ENCODE results near the gene HBEGF.

HBEGF gene

DNA sequence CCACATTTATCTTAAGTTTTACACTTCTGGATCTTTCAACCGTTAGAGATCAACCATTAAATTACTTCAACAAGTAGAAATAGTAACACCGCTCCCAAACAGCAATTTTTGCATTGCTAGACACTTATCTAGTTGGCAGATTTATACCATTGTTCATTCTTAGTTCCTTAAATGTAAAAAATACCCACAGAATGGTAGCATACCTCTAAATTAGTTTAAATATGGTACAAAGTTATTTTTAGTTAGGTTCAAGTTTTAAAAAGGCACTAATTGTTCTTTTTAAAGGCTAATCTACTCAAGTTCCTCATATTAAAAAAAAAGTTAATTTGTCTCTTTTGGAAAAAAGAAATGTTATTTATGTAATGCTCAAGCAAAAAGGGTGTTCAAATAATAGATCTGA is 51.6 kb downstream of the HBEGF start:
- Histone ChIP-seq H3K9ac (ENCODE audit: low read depth, low read length) (no peak overlapping the region), H3K9me3 (ENCODE audit: control insufficient read depth, insufficient read depth, low read length) (no peaks in the 10 kb centered on the region), H3K4me1 (ENCODE audit: insufficient read depth, low read length) (peaks cover 31% of the 10 kb centered on the region)

DNA sequence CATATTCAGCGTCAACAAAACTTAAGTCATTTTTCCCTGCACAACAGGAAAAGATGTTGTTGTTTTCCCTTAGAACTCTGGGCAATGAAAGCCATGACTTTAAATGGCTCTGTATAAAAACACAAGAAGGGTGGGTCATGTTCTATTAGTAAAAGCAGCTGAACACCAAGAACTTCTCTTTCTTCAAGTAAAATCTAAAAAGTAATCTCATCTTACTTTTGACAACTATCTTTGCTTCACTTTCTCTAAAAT is 52.6 kb downstream of the HBEGF start:
- H3K9me3 ChIP-seq (ENCODE audit: control insufficient read depth, insufficient read depth, low read length), result no peaks in the 10 kb centered on the region
- H3K36me3 ChIP-seq (ENCODE audit: insufficient read depth, low read length), result no peaks in the 10 kb centered on the region
- H3K4me1 ChIP-seq (ENCODE audit: insufficient read depth, low read length), result peaks cover 31% of the 10 kb centered on the region
- H3K9ac ChIP-seq (ENCODE audit: low read depth, low read length), result no peak overlapping the region

More for the DNA sequence above, 51.6 kb downstream of the HBEGF start:
- H3K36me3 ChIP-seq (ENCODE audit: insufficient read depth, low read length), result no peaks in the 10 kb centered on the region

DNA sequence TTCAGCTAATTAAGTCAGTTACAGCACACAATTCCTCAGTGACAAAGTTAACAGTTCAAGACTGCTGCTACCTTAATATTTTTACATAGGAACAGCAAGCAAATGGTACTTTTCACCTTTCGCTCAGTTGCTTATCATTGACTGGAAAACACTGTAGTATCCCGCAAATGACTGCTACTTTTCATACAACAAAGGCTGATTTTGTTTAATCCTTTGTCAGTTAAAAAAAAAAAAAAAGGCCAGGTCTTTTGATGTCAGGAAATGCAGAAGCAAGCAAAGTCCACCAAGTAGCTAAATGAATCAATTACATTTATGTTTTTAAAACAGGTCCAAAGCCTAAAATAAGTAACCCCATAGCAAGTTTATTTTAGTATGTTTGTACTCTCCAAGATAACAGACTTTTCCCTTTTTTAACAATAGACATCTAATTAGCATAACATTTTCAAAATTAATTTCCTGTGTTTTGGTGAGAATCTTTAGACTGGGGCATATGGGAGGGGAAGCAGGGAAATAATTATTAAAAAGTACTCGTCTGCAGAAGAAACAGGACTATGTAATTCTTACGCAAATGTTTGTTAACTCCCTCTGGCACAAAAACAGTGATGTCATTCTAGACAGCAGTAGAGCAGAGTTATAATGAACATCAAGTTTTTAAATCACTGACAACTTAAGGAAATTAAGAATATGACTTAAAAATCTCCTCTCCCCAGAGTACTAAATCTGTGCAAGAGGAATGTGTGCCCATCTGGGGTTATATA is 53.1 kb downstream of the HBEGF start:
- no peak overlapping the region for H3K9ac ChIP-seq (ENCODE audit: low read depth, low read length)
- H3K9me3 ChIP-seq (ENCODE audit: control insufficient read depth, insufficient read depth, low read length), result no peaks in the 10 kb centered on the region
- no peaks in the 10 kb centered on the region for H3K36me3 ChIP-seq (ENCODE audit: insufficient read depth, low read length)
- H3K4me1 ChIP-seq (ENCODE audit: insufficient read depth, low read length), result peaks cover 31% of the 10 kb centered on the region

DNA sequence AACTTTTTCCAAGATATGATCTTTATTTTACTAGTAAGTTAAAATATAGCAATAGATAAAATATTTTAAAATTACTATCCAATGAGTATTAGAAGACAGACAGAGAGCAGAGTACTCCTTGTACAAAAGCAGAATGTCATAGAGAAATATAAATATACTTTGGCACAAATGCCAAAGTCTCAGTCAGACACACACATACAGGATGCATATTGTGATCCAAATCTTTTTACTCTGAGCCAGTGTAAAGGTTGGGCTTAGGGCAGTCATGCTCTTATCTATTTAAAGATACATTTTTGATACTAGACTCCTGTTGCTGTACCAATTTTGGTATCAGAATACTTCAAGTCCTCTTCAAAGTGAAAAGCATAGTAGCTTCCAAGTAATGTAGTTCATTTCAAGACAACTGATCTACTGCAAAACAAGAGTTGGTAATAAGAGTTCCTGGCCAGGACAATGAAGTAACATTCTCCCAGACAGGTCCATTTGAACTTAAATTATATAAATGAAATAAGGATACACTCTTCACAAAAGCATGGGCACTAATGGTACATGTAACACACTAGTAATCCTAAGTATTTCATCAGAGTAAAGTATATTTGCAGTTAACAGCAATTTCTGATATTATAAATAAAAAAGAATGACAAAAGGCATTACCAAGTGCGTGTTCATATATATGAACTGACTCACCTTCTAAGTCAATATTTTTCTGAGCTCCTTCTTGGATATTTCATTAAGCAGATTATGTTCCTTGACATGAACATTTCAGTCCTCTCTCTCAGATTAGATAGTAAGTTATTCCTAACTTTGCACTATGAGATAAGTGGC is 54.0 kb downstream of the HBEGF start:
- H3K9ac ChIP-seq (ENCODE audit: low read depth, low read length), result no peak overlapping the region
- H3K36me3 ChIP-seq (ENCODE audit: insufficient read depth, low read length), result no peaks in the 10 kb centered on the region
- H3K4me1 ChIP-seq (ENCODE audit: insufficient read depth, low read length), result peaks cover 31% of the 10 kb centered on the region
- no peaks in the 10 kb centered on the region for H3K9me3 ChIP-seq (ENCODE audit: control insufficient read depth, insufficient read depth, low read length)

DNA sequence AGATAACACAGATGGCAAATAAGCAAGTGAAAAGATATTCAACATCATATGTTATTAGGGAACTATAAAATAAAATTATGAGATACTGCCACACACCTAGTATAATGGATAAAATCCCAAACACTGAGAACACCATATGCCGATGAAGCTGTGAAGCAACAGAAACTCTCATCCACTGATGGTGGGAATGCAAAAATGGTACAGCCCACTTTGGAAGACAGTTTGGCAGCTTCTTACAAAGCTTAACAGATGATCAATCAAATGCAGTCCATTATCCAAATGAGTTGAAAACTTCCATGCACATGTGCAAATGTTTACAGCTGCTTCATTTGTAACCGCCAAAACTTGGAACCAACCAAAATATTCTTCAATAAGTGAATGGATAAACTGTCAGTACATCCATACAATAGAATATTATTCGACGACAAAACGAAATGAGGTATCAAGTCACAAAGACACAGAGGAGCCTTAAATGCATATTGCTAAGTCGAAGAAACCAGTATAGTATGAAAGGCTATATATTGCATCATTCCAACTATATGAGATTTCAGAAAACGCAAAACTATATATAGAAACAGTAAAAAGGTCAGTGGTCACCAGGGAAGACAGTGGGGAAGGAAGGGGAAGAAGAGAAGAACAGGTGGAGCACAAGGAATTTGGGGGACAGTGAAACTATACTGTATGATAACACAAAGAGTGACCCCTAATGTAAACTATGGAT is 58.4 kb downstream of the HBEGF start:
- Histone ChIP-seq H3K4me1 (ENCODE audit: insufficient read depth, low read length) (0 out of 2 replicates have a peak, but pooled peaks cover 1% of the 10 kb centered on the region), H3K36me3 (ENCODE audit: insufficient read depth, low read length) (no peaks in the 10 kb centered on the region), H3K9ac (ENCODE audit: low read depth, low read length) (no peak overlapping the region), H3K9me3 (ENCODE audit: control insufficient read depth, insufficient read depth, low read length) (no peaks in the 10 kb centered on the region)

DNA sequence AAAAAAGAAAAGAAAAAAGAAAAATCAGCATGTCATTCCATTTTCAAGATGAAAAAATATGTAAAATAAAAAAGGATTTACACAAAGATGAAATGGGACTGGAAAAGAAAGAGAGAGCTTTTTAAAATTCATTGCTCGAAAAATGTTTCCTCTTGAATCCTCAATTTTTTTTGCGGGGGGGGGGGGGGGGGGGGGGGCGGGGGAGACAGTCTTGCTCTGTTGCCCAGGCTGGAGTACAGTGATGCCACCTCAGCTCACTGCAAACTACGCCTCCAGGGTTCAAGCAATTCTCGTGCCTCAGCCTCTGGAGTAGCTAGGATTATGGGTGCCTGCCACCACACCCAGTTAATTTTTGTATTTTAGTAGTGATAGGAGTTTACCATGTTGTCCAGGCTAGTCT is 60.0 kb downstream of the HBEGF start:
- Histone ChIP-seq H3K9ac (ENCODE audit: low read depth, low read length) (no peak overlapping the region), H3K36me3 (ENCODE audit: insufficient read depth, low read length) (no peaks in the 10 kb centered on the region), H3K9me3 (ENCODE audit: control insufficient read depth, insufficient read depth, low read length) (no peaks in the 10 kb centered on the region), H3K4me1 (ENCODE audit: insufficient read depth, low read length) (no peaks in the 10 kb centered on the region)

DNA sequence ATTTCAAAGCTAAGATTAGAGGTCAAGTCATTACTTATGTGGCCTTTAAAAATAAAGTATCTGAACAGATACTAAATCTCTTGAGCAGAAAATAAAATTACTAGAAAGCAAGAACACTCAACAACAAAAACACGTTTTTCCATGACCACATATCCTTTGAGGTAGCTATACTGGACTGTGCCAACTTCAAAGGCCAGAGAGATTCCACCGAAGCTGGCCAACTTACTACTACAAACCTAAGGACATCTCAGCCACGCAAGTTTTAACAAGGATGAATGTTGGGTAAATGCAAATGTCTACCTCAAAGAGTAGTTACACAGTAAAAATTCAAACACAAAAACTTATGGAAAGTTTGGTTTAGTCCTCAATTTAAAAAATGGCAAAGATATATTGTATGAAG is 62.4 kb downstream of the HBEGF start:
- Histone ChIP-seq H3K9me3 (ENCODE audit: control insufficient read depth, insufficient read depth, low read length) (no peaks in the 10 kb centered on the region), H3K4me1 (ENCODE audit: insufficient read depth, low read length) (no peaks in the 10 kb centered on the region), H3K36me3 (ENCODE audit: insufficient read depth, low read length) (no peaks in the 10 kb centered on the region; the same call in 1 of the 2 replicates), H3K9ac (ENCODE audit: low read depth, low read length) (no peak overlapping the region)

Data from ES-I3 (cell line).